Fibroblast of upper back skin (primary cell): Measurements from ENCODE around the gene WDFY1.

Source experiments
- DNase-seq: peaks from one replicate; pipeline ENCODE4 v3.0.0-alpha.2; 2013

WDFY1 gene

DNA sequence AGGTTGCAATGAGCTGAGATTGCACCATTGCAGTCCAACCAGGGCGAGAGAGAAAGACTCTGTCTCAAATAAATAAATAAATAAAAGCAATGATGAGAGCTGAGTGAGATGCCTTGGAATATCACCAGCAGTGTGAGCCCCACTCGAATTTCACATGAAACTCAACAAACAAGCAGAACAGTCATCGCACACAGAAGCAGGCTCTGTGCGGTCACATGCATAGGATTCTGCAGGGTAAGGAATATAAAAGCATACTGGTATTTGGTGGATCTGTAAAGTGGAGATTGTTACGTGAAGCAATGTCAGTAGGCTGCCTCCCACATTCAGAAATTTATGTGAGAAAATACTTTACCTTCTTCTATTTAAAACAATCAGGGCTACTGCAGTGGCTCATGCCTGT is 89.7 kb downstream of the WDFY1 start:
- DNase-seq, result no peak

DNA sequence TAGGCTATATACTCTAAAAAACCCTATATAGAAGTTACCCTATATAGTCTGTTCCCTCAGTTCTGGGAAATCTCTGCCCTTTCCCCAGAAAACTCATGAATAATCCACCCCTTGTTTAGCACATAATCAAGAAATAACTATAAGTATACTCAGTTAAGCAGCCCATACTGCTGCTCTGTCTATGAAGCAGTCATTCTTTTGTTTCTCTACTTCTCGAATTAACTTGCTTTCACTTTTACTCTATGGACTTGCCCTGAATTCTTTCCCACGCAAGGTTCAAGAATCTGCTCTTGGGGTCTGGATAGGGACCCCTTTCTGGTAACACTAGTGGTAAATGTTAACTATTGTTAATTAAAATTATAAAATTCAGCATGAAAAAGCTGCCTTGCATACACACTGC is 90.4 kb downstream of the WDFY1 start:
- no peak for DNase-seq

DNA sequence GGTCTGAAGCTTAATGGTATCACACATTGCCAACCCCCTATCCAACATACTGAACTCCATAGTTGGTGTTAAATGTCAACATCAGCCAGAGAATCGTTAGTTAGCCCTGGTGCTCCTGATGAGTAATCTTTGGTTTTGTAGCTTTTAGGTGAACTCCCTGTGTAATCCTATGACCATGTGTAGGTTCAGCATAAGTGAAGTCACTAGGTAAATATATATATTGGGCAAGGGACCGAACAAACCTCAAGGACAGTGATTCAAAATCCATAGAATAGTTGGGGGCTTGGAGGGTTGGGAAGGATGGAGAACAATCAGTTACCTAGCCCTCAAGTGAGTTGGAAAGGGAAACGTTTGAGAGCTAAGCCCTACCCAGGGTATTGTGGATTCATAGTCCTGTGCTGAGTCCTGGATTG is 91.7 kb downstream of the WDFY1 start:
- no peak for DNase-seq

DNA sequence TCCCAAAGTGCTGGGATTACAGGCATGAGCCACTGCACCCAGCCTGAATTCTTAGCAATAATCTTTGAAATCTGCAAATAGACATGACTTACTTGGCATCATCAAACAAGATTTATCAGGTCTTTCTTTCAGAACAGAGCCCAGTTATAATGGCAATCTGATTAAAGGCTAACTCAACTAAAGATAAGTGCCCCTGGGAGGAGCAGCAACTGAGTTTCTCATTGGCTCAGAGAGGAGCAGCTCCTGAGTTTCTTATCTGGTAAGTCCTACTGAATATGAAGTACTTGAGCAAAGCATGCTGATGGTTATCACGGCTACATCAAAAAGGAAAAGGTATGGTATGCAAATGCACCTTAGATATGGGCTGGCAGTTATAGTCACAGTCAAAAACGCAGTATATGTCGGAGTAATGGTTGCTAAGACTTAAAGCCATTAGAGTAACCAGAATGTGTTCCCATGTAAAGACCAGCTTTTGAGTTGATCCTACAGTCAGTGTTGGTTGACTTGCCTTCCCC is 92.8 kb downstream of the WDFY1 start:
- no peak for DNase-seq

DNA sequence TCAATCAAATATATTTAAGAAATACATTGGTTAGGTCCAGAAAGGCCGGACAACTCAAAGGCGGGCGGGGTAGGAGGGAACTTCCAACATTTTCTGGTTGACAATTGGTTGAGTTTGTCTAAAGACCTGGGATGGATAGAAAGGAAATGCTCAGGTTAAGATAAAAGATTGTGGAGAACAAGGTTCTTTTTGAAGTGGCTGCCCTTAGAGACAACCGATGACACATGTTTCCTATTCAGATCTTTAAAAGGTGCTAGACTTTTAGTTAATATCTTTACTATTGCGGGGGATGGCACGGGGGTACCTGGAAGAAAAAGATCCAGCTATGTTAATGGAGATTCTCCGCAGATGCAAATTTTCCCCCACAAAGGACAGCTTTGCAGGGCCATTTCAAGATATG is 97.7 kb downstream of the WDFY1 start:
- DNase-seq, result no peak

DNA sequence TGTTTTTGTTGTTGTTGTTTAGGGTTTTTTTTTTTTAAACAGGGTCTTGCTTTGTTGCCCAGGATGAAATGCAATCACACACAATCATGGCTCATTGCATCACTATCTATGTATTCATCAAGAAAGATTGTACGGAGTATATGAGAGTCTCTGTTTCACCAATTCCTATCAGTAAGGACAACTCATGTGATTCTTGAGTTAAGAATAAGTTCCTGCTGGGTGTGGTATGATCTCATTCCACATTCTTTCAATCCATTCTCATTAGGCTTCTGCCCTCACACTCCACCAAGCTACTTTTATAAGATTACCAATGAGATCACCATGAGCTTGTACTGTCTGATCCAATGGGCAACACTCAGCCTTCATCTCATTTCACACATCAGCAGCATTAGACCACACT is 98.6 kb downstream of the WDFY1 start:
- peak; percentile 69 for DNase-seq

DNA sequence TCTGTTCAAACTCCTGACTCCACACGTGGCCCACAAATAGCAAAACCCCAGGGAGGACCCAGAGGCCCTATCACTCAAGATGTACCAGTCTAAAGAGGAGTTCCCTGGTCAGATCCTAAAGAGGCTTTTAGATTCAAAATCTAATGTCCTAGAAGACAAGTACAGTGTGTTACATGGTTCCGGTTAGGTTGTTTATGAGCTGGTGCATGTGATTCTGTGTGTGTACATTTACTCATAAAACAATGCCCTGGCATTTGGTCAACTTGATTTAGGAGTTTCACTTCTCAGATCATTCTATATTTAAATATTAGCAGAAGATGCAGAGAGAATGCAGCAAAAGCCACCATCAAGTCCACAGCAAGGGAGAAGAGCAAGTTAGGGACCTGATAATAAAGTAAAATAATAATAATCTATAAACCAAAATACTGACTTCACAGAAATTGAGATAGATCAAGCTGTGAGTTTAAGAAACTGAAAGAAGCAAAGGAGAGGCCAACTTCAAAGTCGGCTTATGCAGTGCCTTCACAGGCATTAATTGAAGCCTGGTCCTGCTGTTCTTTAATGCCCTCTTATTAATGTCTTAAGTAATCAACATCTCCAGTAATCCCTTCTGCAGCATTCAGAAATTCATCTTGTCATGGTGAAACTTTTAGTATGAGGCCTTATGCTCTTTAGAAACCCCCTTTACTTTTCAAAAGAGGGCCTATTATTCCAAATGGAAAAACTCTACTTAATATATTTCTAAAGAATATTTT is 103.5 kb downstream of the WDFY1 start:
- no peak for DNase-seq

DNA sequence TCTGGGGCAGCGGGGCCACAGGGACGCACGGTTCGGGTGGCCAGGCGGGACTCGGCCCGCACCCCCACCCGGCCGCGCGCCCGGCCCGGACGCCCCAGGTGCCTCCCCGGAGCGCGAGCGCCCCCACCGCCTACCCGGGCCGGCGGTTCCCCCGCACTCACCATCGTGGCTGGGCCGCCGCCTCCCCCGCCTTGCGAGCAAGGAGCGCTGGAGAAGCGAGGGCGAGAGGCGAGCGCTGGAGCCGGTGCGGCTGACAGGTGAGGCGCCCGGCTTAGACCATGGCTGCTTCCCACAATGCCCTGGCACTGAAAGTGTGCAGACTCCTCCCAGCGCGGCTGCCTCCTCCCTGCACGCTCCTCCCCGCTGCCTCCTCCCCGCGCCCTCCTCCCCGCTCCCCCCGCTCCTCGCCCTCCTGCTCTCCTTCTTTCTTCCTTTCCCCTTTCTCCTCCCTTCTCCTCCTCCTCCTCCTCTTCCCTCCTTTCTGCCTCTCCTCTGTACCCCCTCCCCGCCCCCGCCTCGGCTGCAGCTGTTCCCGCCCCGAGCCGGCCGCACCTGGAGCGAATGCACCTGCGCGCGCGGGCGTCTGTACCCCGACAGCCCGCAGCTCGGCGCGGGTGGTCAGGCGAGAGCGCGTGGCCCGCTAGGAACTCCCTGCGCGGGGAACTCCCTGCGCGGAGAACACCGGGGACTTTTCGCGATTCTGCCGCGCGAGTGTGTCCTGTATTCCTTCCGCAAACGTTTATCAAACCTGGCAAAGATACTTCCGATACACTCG is 107.7 kb downstream of the WDFY1 start, which contains the start of gene AP1S3:
Gene AP1S3 (minus strand): TSS at position 296 of the 775 bp plus-strand sequence. CDS start 132 bp downstream, at position 164.
- DNase-seq, result peak; percentile 22

DNA sequence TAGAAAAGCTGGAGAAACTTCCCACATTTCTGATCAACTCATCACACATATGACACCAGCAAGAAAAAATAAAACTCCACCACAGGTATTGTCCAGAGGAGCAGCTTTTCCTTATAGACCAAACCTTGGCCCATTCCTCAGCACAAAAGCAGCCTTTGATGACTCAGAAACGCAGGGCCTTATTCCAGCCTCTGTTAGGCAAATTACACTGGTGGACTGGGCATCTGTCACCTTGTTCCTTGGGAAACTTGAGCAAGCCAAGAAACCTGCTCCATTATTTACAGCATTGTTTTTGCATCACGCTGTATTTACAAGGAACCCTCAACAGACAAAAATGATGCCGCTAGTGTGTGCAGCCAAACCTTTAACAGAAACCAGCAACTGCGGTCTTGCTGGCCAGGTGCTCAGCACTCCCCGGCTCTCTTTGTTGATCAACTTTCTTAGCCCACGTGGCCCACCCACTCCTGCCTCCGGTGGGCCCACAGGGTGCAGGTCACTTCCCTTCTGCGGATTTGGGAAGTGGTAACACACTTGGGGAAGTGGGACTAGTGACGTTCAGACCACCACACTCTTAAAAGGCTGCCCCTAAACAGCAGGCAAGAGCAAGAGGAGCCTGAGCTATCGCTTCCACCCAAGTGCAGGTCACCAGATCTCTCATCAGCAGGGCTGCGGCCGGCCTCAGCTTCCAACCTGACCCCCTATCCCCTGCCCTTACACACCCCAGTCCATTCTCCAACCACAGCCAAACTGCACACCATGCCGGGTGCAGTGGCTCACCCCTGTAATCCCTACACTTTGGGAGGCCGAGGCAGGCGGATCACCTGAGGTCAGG is 109.2 kb downstream of the WDFY1 start:
- no peak for DNase-seq

DNA sequence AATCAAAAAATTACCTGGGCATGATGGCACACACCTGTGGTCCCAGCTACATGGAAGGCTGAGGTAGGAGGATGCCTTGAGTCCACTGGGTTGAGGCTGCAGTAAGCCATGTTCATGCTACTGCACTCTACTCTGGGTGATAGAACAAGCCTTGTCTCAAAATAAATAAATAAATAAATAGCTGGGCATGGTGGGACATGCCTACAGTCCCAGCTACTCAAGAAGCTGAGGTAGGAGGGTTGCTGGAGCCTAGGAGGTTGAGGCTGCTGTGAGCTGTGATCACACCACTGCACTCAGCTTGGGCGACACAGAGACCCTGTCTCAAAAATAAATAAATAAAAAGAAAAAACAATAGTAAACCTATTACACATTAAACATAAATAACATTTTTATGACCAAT is 110.7 kb downstream of the WDFY1 start:
- DNase-seq, result no peak

DNA sequence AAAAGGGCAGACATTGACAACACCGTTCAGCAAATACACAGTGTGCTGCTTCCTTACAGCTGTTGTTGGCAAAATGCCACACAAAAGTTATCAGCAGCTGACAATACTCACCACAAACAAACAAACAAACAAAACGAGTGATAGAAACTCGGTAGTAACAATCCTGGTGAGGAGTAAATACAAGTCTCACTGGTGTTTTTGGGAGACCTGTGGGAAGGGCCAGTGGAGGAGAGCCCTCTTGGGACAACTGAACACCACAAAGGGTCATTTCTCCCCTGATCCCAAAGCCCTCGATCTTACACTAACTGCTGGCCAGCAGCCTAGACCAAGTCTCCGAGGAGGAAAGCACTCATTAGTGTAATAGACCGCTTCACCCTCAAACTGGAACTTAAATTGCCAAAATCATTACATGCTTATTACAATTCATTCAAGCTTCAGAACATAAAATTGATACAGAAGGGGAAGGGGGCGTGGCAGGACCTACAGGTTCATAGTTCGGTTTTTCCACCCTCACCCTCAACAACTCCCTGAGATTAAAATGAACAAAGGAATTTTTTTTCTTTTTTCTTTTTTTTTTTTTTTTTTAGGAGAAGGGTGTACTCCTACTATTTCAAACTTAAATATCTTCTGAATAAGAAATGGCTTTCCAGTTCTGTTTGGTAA is 112.8 kb downstream of the WDFY1 start:
- no peak for DNase-seq

DNA sequence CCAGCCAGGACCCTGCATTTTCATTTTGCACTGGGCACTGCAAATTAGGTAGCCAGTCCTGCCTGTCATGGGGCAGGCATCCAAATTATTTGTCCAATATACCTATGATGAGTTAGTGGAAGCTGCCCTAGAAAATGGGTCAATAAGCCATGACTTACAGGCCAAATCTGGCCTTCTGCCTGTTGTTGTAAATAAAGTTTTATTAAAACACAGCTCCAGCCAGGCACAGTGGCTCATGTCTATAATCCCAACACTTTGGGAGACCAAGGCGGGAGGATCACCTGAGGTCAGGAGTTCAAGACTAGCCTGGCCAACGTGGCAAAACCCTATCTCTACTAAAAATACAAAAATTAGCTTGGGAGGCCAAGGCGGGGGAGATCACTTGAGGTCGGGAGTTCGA is 116.0 kb downstream of the WDFY1 start:
- DNase-seq, result no peak

DNA sequence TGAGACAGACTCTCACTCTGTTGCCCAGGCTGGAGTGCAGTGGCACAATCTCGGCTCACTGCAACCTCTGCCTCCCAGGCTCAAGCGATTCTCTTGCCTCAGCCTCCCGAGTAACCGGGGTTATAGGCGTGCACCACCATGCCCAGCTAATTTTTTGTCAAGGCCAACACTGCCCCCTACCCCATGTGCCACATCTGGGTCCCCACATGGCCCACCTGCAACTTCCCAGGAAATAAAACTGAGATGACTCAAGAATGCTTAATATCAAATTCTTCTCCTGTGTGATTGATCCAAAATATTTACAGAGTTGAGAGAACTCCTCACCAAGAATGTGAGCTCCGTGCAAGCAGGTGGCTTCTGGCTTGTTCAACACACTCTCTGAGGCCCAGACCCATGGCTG is 116.8 kb downstream of the WDFY1 start:
- DNase-seq, result no peak

DNA sequence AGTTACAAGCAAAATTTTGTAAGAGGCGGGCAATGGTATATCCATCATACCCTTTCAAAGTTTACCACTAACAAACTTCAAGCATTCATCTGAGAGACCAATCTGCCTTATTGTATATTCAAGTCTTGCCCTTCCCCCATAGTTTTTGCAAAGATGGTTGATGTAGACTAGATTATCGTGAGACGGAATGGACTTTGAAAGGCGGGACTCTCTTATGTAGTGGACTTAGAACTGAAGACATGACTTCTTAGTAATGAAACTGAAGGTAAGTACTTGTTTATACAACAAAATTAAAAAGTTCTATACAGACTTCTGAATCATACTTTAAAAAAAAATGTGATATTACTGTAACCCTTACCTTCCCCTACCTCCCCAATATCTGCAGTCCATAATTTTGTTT is 118.1 kb downstream of the WDFY1 start:
- DNase-seq, result no peak
